Muscle layer of colon (tissue), 2 donors: ENCODE data around the gene DNAH1.

ENCODE experiments used
- H3K27ac ChIP-seq: one replicate; pipeline ENCODE4 v1.7.0; 2013; ENCODE audit warnings: low read depth, mild to moderate bottlenecking, low read length, moderate library complexity
- H3K27me3 ChIP-seq, 2 donors: one replicate each; pipeline ENCODE4 v1.7.0; 2013; ENCODE audit warnings: low read length in 2 of 2, mild to moderate bottlenecking in 2 of 2; ENCODE audit not compliant: insufficient read depth in 2 of 2, control insufficient read depth in 1 of 2
- H3K36me3 ChIP-seq: one replicate; pipeline ENCODE4 v1.7.0; 2013; ENCODE audit warnings: mild to moderate bottlenecking, low read length; ENCODE audit not compliant: insufficient read depth
- H3K4me1 ChIP-seq: one replicate; pipeline ENCODE4 v1.7.0; 2013; ENCODE audit warnings: mild to moderate bottlenecking, low read length; ENCODE audit not compliant: insufficient read depth
- H3K4me3 ChIP-seq, 2 donors: one replicate each; pipeline ENCODE4 v1.7.0; 2013; ENCODE audit warnings: low read length in 2 of 2, low read depth in 1 of 2, mild to moderate bottlenecking in 1 of 2, moderate library complexity in 1 of 2
- H3K9ac ChIP-seq: one replicate; pipeline ENCODE4 v1.7.0; 2013; ENCODE audit warnings: low read length
- H3K9me3 ChIP-seq: one replicate; pipeline ENCODE4 v1.7.0; 2013; ENCODE audit warnings: mild to moderate bottlenecking, low read length
- donor health status: abdominal sarcoma.
- donor health status: Adenocarcinoma of cecum.

The DNAH1 gene

DNA sequence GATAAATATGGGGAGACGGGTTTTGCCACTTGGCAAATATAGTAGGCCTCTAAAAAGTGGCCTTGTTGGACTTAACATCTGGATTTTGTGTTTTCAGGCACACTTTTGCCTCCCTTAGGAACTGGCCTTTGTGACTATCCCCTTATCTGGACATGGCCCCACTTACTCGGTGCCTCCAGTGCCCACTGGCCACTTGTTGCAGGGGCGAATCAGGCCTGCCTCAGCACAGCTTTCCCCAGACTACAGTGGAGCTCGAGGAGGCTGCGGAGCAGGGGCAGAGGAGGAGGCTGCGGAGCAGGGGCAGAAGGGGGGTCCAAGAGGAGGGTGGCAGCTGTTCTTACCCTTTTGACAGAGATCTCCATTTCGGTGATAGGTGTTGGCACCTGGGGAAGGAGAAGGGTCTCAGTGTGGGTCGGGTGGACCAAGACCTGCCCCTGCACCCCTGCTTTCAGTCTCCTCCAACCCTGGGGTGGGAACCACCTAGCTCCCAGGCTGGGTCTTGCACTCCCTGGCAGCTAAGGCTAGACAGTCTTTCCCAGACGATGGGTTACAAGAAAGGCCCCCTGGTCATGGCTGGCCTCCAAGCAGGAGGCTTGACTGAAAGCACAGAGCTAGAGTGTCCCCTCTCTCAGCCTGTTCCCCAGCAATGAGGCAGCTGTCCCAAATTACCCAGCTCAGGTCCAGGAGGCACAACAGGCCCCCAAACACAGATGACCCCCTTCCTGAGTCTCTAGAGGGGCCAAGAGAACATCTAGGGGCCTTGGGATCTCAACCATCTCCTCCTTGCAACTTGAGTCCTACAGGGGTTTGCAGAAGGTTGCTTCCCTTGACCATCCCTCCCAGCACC lies 122.7 kb downstream of the DNAH1 start:
- H3K4me3 ChIP-seq, result no peak overlapping the region
- no peaks in the 10 kb centered on the region for H3K4me1 ChIP-seq
- no peak overlapping the region for H3K27ac ChIP-seq
- H3K36me3 ChIP-seq, result no peaks in the 10 kb centered on the region
- no peaks in the 10 kb centered on the region for H3K27me3 ChIP-seq
- no peaks in the 10 kb centered on the region for H3K9me3 ChIP-seq
- no peak overlapping the region for H3K9ac ChIP-seq

- no peak overlapping the region for H3K27ac ChIP-seq
- H3K4me3 ChIP-seq, result no peak overlapping the region
- H3K9me3 ChIP-seq, result no peaks in the 10 kb centered on the region
- H3K4me1 ChIP-seq, result no peaks in the 10 kb centered on the region
- H3K36me3 ChIP-seq, result no peaks in the 10 kb centered on the region
- no peaks in the 10 kb centered on the region for H3K27me3 ChIP-seq
- H3K9ac ChIP-seq, result no peak overlapping the region
Observed at GRCh38 chr3:52439426-52440248, 123.5 kb downstream of the DNAH1 start.

- Histone ChIP-seq H3K4me3 (no peak overlapping the region), H3K9me3 (no peaks in the 10 kb centered on the region), H3K9ac (no peak overlapping the region), H3K4me1 (peaks cover 2% of the 10 kb centered on the region), H3K36me3 (no peaks in the 10 kb centered on the region), H3K27ac (no peak overlapping the region), H3K27me3 (no peaks in the 10 kb centered on the region)
Observed at GRCh38 chr3:52440249-52440551, 124.1 kb downstream of the DNAH1 start.

GRCh38 chr3:52440671-52441070 lies 124.6 kb downstream of the DNAH1 start:
- no peak overlapping the region for H3K27ac ChIP-seq
- H3K9me3 ChIP-seq, result no peaks in the 10 kb centered on the region
- H3K4me1 ChIP-seq, result peaks cover 7% of the 10 kb centered on the region
- H3K27me3 ChIP-seq, result no peaks in the 10 kb centered on the region
- no peak overlapping the region for H3K4me3 ChIP-seq
- H3K36me3 ChIP-seq, result no peaks in the 10 kb centered on the region
- no peak overlapping the region for H3K9ac ChIP-seq

DNA sequence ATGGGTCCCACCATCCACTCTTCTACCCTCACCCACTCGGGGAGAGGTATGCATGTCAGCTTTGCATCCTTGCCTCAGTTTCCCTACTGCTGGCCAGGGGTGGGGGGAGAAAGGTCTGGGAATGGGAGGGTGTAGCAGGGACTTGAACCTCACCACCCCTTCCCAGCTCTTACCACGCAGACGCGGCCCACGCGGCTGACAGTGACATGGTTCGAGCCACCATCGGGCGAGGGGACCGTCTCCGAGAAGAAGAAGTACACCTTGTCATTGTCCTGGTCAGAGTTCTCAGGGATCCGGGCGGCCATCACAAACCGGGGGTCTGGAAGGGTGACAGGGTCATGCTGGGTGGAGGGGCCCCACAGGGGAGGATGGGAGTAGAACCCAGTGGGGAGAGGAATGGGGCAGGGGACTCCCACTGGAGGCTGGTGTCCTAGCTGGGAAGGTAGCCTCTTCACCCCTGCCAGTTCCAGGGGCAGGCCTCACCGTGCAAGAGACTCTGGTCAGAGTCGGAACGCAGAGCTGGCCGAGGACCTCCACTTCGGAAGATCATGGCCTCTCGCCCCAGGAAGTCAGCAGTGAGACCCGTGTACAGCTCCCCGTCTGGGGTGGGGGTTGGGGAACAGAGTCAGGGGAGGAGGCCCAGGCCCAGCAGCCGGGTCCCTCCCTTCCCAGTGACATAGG lies 125.1 kb downstream of the DNAH1 start:
- Histone ChIP-seq H3K9ac (no peak overlapping the region), H3K4me1 (peaks cover 8% of the 10 kb centered on the region), H3K27ac (no peak overlapping the region), H3K9me3 (no peaks in the 10 kb centered on the region), H3K36me3 (no peaks in the 10 kb centered on the region), H3K27me3 (no peaks in the 10 kb centered on the region), H3K4me3 (no peak overlapping the region)

DNA sequence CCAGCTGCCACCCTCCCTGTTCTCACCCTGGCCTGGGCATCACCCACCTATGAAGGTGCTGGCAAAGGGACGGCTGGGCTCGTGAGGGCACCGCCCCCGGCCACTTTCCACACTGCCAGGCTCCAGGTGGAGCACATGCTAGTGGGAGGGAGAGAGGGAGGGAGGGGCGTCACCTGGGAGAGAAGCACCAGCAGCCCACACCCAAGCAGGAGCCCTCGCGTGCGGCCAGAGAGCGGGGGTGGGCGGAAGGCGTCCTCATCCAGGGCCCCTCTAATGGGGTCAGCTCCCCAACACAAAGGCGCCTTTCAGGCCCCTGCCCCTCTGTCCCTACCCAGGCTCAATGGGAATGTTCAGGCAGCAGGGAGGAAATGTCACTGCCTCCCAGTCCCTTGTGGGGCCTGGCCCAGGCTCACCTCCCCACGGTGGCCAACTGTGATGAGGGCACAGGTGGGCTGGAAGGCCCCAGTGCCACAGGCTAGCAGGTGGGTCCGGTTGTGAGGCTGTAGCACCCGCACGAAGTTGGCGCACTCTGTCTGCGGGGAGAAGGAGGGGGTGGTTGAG lies 125.7 kb downstream of the DNAH1 start:
- Histone ChIP-seq H3K36me3 (no peaks in the 10 kb centered on the region), H3K4me3 (no peak overlapping the region), H3K9me3 (no peaks in the 10 kb centered on the region), H3K9ac (no peak overlapping the region), H3K4me1 (peaks cover 11% of the 10 kb centered on the region), H3K27ac (no peak overlapping the region), H3K27me3 (no peaks in the 10 kb centered on the region)

DNA sequence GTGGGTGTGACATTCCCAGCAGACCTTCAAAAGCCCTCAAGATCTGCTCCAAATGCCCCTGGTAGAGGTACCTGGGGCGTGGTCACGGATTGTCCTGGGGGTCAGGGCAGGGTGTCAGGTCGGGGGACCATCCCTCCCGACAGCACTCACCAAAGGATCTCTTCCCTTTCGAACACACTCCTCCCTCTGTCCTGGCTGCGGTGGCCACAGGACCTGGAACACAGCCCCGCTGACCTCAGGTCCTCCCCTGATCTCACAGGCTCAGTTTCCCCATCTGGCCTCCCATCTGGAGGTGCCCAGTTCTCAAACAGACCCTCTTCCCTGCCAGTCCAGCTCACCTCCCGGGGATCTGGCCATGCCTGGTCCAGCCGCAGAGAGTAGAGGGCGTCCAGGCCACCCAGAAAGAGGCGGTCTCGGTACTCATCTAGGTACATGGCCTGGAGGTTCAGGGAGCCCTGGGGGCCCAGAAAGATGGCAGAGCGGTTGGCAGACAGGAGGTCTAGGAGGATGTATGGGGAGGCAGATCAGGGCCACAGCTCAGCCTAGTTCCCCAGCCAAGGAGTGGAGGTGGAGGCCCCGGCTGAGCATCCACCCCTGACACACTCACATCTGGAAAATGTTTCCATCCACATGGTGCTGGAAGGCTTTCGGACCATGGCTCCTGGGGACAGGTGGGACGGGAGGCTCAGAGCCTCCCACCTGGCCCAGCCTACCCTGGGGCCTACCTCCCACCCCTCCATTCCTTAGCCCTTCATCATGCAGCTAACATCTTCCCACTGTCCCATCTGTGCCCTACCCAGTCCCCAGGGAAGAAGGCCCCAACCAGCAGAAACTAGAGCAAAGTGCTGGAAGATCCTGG lies 126.5 kb downstream of the DNAH1 start:
- Histone ChIP-seq H3K27ac (no peak overlapping the region), H3K36me3 (no peaks in the 10 kb centered on the region), H3K4me1 (peaks cover 13% of the 10 kb centered on the region), H3K9ac (no peak overlapping the region), H3K27me3 (no peaks in the 10 kb centered on the region), H3K4me3 (no peak overlapping the region), H3K9me3 (no peaks in the 10 kb centered on the region)

- Histone ChIP-seq H3K4me3 (no peak overlapping the region), H3K27ac (no peak overlapping the region), H3K9me3 (no peaks in the 10 kb centered on the region), H3K4me1 (peaks cover 13% of the 10 kb centered on the region), H3K27me3 (no peaks in the 10 kb centered on the region), H3K9ac (no peak overlapping the region), H3K36me3 (no peaks in the 10 kb centered on the region)
Observed at GRCh38 chr3:52443268-52443610, 127.1 kb downstream of the DNAH1 start.

DNA sequence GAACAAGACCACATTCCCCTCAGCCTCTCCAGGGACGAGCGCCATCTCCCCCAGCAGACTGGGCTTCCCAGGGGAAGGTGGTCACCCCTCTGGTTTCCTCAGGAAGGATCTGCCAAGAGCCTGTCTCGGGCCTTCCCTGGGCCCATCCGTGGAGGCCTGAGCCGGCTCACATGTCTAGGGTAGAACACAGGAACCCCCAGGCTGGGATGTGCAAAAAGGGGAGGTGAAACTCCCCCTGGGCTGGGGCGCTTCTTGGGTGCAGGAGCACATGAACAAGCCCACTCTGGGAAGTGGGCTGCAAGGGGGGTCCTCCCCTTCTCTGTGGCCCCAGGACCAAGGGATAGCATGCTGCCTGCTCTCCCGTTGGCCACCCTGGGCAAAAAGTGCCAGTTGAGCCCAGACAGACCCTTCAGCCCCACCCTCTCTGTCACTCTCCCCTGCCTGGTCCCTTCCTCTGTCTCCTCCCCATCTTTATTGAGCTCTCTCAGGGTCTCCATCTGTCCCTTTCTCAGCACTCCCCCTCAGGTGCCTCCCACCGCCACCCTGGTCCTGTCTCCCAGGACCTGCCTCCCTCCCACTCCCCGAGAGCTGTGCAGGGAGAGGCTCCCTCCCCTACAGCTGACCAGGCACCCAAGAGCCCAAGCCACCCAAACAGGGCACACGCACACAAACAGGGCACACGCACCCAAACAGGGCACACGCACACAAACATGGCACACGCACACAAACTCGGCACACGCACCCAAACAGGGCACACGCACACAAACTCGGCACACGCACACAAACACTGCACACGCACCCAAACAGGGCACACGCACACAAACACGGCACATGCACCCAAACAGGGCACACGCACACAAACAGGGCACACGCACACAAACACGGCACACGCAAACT lies 127.9 kb downstream of the DNAH1 start:
- Histone ChIP-seq H3K9me3 (no peaks in the 10 kb centered on the region), H3K4me3 (no peak overlapping the region), H3K9ac (no peak overlapping the region), H3K27ac (no peak overlapping the region), H3K4me1 (peaks cover 13% of the 10 kb centered on the region), H3K27me3 (no peaks in the 10 kb centered on the region), H3K36me3 (no peaks in the 10 kb centered on the region)
